ENCODE data around the gene CFAP54. TPM values are rescaled to one million over a fixed set of nuclear protein-coding genes. Genes with fewer than 3 reads are reported as not detected.

Gene CFAP54
- total and polyA plus RNA-seq, 2 donors = 0.28 to 0.39 TPM

DNA sequence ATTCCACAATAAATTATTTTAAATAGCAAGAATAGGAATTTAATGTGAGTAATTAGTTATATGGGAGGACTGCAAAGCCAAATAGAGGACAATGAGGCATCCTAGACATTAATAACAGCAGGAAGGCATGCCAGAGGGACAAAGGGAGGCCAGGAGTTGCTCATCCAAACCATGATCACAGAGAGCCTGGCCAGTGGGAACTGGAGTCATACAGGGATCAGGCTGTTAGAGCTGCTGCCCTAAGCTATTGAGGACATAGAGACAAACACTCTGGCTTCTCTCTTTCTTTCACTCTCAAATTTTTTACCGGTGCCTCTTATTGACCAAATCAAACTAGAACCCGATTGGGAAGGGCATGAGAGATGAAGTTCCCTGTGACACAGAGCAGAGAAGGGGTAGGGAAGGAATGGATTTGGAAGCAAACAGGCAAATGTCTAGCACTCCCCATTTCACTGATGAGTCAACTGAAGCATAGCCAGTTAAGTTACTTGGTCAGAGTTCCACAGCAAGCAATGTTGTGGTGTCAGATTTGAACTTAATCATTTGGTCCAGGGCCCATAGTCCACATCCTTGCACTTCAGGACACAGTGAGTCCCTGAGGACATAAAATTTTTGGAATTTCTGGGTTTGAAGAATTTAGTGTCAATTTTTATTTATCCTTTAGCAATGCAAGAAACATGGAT lies 17.9 kb upstream of the CFAP54 start:
- no peak for DNase-seq (ENCODE audit: low read depth in 6 of 9, low spot score in 9 of 9)
- Histone ChIP-seq H3K9me3 (ENCODE audit: control insufficient read depth in 2 of 2, insufficient read depth in 1 of 2, low read length in 1 of 2) (no peaks in the 10 kb centered on the region), H3K4me1 (ENCODE audit: control insufficient read depth in 2 of 2, insufficient read depth in 2 of 2, low read length in 2 of 2) (no peaks in the 10 kb centered on the region), H3K27ac (ENCODE audit: low read depth in 1 of 2, low read length in 1 of 2) (no peak overlapping the region), H3K36me3 (ENCODE audit: control insufficient read depth in 2 of 2, insufficient read depth in 2 of 2, low read length in 1 of 2) (no peaks in the 10 kb centered on the region), H3K27me3 (ENCODE audit: control insufficient read depth in 2 of 2, insufficient read depth in 1 of 2, low read length in 1 of 2) (no peaks in the 10 kb centered on the region), H3K4me3 (ENCODE audit: low read length in 2 of 2) (no peak overlapping the region)
- 97% methylated on average over 2 of the region's 2 CpGs for WGBS

DNA sequence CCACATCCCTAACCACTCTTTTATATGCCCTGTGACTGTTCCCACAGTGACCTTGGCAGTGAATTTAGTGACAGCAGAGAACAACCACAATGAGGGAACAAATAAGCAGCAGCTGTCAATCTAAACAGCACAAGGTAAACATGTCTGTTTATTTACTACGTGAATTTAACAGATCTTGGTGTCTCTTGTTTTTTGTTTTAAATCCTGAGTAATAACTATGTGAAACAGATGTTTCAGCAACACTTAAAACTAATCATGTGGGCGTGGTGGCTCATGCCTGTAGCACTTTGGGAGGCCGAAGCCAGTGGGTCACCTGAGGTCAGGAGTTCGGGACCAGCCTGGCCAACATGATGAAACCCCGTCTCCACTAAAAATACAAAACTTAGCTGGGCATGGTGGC lies 17.0 kb upstream of the CFAP54 start:
- WGBS = 93% methylated on average over 5 of the region's 5 CpGs
- Histone ChIP-seq H3K4me3 (ENCODE audit: low read length in 2 of 2) (no peak overlapping the region), H3K9me3 (ENCODE audit: control insufficient read depth in 2 of 2, insufficient read depth in 1 of 2, low read length in 1 of 2) (no peaks in the 10 kb centered on the region), H3K27ac (ENCODE audit: low read depth in 1 of 2, low read length in 1 of 2) (no peak overlapping the region), H3K36me3 (ENCODE audit: control insufficient read depth in 2 of 2, insufficient read depth in 2 of 2, low read length in 1 of 2) (no peaks in the 10 kb centered on the region), H3K4me1 (ENCODE audit: control insufficient read depth in 2 of 2, insufficient read depth in 2 of 2, low read length in 2 of 2) (no peaks in the 10 kb centered on the region), H3K27me3 (ENCODE audit: control insufficient read depth in 2 of 2, insufficient read depth in 1 of 2, low read length in 1 of 2) (no peaks in the 10 kb centered on the region)
- DNase-seq (ENCODE audit: low read depth in 6 of 9, low spot score in 9 of 9) = no peak

DNA sequence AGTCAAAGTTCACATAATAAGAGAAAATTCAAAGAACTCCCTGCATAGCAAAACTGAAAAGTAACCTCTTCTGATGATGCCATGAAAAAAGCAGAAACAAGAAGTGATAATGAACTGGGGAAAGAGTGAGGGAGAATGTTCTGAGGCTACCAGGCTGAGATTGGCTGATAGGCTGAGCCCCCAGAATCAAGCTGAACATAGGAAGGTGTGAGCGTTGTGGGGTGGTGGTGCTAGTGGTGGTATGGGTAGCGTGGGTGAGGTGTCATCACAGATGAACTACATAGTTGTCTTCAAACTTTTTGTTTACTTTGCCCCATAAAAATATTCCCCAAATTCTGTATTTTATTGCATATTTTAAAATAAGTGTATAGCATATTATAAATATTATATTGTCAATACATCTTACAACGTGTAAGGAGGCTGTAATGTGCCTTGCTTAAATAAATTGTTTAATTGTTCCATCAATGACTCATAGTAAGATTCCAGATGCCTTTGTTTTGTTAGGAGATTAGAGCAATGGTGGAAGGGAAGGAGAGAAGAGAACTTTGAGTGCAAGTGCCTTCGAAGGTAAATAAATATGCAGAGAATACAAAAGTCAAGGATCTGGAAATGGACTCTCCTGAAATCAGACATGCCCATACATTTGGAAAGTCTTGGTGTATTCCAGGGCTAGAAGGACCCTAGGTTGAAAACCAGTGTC lies 15.8 kb upstream of the CFAP54 start:
- H3K9me3 ChIP-seq (ENCODE audit: control insufficient read depth in 2 of 2, insufficient read depth in 1 of 2, low read length in 1 of 2) = no peaks in the 10 kb centered on the region
- DNase-seq (ENCODE audit: low read depth in 6 of 9, low spot score in 9 of 9) = no peak
- no peaks in the 10 kb centered on the region for H3K36me3 ChIP-seq (ENCODE audit: control insufficient read depth in 2 of 2, insufficient read depth in 2 of 2, low read length in 1 of 2)
- no peaks in the 10 kb centered on the region for H3K27me3 ChIP-seq (ENCODE audit: control insufficient read depth in 2 of 2, insufficient read depth in 1 of 2, low read length in 1 of 2)
- no peak overlapping the region for H3K27ac ChIP-seq (ENCODE audit: low read depth in 1 of 2, low read length in 1 of 2)
- no peaks in the 10 kb centered on the region for H3K4me1 ChIP-seq (ENCODE audit: control insufficient read depth in 2 of 2, insufficient read depth in 2 of 2, low read length in 2 of 2)
- H3K4me3 ChIP-seq (ENCODE audit: low read length in 2 of 2) = no peak overlapping the region
- 97% methylated on average over 4 of the region's 4 CpGs for WGBS

GRCh38 chr12:96474206-96474605 lies 15.2 kb upstream of the CFAP54 start:
- H3K27me3 ChIP-seq (ENCODE audit: control insufficient read depth in 2 of 2, insufficient read depth in 1 of 2, low read length in 1 of 2) = no peaks in the 10 kb centered on the region
- no peaks in the 10 kb centered on the region for H3K4me1 ChIP-seq (ENCODE audit: control insufficient read depth in 2 of 2, insufficient read depth in 2 of 2, low read length in 2 of 2)
- DNase-seq (ENCODE audit: low read depth in 6 of 9, low spot score in 9 of 9) = no peak
- no peak overlapping the region for H3K27ac ChIP-seq (ENCODE audit: low read depth in 1 of 2, low read length in 1 of 2)
- no peaks in the 10 kb centered on the region for H3K9me3 ChIP-seq (ENCODE audit: control insufficient read depth in 2 of 2, insufficient read depth in 1 of 2, low read length in 1 of 2)
- no peak overlapping the region for H3K4me3 ChIP-seq (ENCODE audit: low read length in 2 of 2)
- WGBS = 96% methylated on average over 4 of the region's 4 CpGs
- H3K36me3 ChIP-seq (ENCODE audit: control insufficient read depth in 2 of 2, insufficient read depth in 2 of 2, low read length in 1 of 2) = no peaks in the 10 kb centered on the region

- DNase-seq (ENCODE audit: low read depth in 6 of 9, low spot score in 9 of 9) = no peak
- Histone ChIP-seq H3K27ac (ENCODE audit: low read depth in 1 of 2, low read length in 1 of 2) (no peak overlapping the region), H3K9me3 (ENCODE audit: control insufficient read depth in 2 of 2, insufficient read depth in 1 of 2, low read length in 1 of 2) (no peaks in the 10 kb centered on the region), H3K27me3 (ENCODE audit: control insufficient read depth in 2 of 2, insufficient read depth in 1 of 2, low read length in 1 of 2) (no peaks in the 10 kb centered on the region), H3K36me3 (ENCODE audit: control insufficient read depth in 2 of 2, insufficient read depth in 2 of 2, low read length in 1 of 2) (no peaks in the 10 kb centered on the region), H3K4me3 (ENCODE audit: low read length in 2 of 2) (no peak overlapping the region), H3K4me1 (ENCODE audit: control insufficient read depth in 2 of 2, insufficient read depth in 2 of 2, low read length in 2 of 2) (no peaks in the 10 kb centered on the region)
- 78% methylated on average over 3 of the region's 3 CpGs for WGBS
Observed at GRCh38 chr12:96478011-96478410, 11.4 kb upstream of the CFAP54 start.

DNA sequence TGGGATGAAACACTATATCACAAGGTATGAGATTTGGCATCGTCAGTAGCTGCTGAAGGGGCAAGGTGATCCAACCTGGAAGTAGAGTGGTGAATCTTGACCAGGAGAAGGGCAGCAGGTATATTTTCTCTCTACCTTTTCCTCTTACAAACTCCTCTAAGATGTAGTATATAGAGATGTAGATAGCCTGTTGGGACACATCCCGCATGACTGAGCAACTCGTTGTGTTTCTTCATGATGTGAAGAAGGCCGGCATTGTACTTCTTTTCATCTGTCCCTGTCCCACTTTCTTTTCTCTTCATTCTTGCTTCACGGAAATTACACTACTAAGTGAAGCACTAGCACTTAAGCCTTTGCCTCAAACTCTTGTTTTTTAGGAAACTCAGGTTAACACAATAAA lies 7.3 kb upstream of the CFAP54 start:
- H3K4me3 ChIP-seq (ENCODE audit: low read length in 2 of 2) = no peak overlapping the region
- no peaks in the 10 kb centered on the region for H3K9me3 ChIP-seq (ENCODE audit: control insufficient read depth in 2 of 2, insufficient read depth in 1 of 2, low read length in 1 of 2)
- peaks cover 0 to 8% of the 10 kb centered on the region in 2 donors for H3K4me1 ChIP-seq (ENCODE audit: control insufficient read depth in 2 of 2, insufficient read depth in 2 of 2, low read length in 2 of 2)
- DNase-seq (ENCODE audit: low read depth in 6 of 9, low spot score in 9 of 9) = no peak
- no peaks in the 10 kb centered on the region for H3K27me3 ChIP-seq (ENCODE audit: control insufficient read depth in 2 of 2, insufficient read depth in 1 of 2, low read length in 1 of 2)
- no peaks in the 10 kb centered on the region for H3K36me3 ChIP-seq (ENCODE audit: control insufficient read depth in 2 of 2, insufficient read depth in 2 of 2, low read length in 1 of 2)
- no peak overlapping the region for H3K27ac ChIP-seq (ENCODE audit: low read depth in 1 of 2, low read length in 1 of 2)
- WGBS = 97% methylated on average over 5 of the region's 5 CpGs

- 98% methylated on average over 2 of the region's 2 CpGs for WGBS
- Histone ChIP-seq H3K4me1 (ENCODE audit: control insufficient read depth in 2 of 2, insufficient read depth in 2 of 2, low read length in 2 of 2) (peaks cover 0 to 8% of the 10 kb centered on the region in 2 donors), H3K9me3 (ENCODE audit: control insufficient read depth in 2 of 2, insufficient read depth in 1 of 2, low read length in 1 of 2) (no peaks in the 10 kb centered on the region), H3K36me3 (ENCODE audit: control insufficient read depth in 2 of 2, insufficient read depth in 2 of 2, low read length in 1 of 2) (no peaks in the 10 kb centered on the region), H3K27ac (ENCODE audit: low read depth in 1 of 2, low read length in 1 of 2) (no peak overlapping the region), H3K4me3 (ENCODE audit: low read length in 2 of 2) (no peak overlapping the region), H3K27me3 (ENCODE audit: control insufficient read depth in 2 of 2, insufficient read depth in 1 of 2, low read length in 1 of 2) (no peaks in the 10 kb centered on the region)
- DNase-seq (ENCODE audit: low read depth in 6 of 9, low spot score in 9 of 9) = no peak
Observed at GRCh38 chr12:96483116-96483515, 6.3 kb upstream of the CFAP54 start.

- H3K4me3 ChIP-seq (ENCODE audit: low read length in 2 of 2) = no peak overlapping the region
- DNase-seq (ENCODE audit: low read depth in 6 of 9, low spot score in 9 of 9) = no peak
- H3K27me3 ChIP-seq (ENCODE audit: control insufficient read depth in 2 of 2, insufficient read depth in 1 of 2, low read length in 1 of 2) = peaks cover 0 to 10% of the 10 kb centered on the region in 2 donors
- H3K9me3 ChIP-seq (ENCODE audit: control insufficient read depth in 2 of 2, insufficient read depth in 1 of 2, low read length in 1 of 2) = no peaks in the 10 kb centered on the region
- peaks cover 4 to 14% of the 10 kb centered on the region in 2 donors for H3K4me1 ChIP-seq (ENCODE audit: control insufficient read depth in 2 of 2, insufficient read depth in 2 of 2, low read length in 2 of 2)
- 98% methylated on average over 12 of the region's 12 CpGs for WGBS
- H3K27ac ChIP-seq (ENCODE audit: low read depth in 1 of 2, low read length in 1 of 2) = no peak overlapping the region
- no peaks in the 10 kb centered on the region for H3K36me3 ChIP-seq (ENCODE audit: control insufficient read depth in 2 of 2, insufficient read depth in 2 of 2, low read length in 1 of 2)
Observed at GRCh38 chr12:96486751-96487613, 2.4 kb upstream of the CFAP54 start.

DNA sequence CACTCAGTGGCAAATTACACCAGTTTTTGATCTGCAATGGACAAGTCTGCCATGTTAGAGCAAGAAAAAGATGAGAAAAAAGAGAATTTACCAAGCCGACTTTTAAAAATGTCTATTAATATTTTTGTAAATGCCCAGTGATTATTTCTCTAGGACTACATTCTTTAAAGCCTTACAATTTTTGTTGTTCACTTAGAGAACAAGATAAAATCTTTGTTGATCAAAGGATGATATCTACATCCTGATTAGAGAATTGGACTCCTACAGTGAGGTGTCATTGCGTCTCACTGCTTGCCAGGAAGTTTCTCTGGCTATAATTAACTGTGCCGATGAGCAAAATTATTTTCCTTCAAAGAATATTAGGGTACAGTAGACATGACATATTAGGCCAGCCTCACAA lies 1.7 kb upstream of the CFAP54 start:
- H3K4me1 ChIP-seq (ENCODE audit: control insufficient read depth in 2 of 2, insufficient read depth in 2 of 2, low read length in 2 of 2) = peaks cover 4 to 14% of the 10 kb centered on the region in 2 donors
- H3K9me3 ChIP-seq (ENCODE audit: control insufficient read depth in 2 of 2, insufficient read depth in 1 of 2, low read length in 1 of 2) = no peaks in the 10 kb centered on the region
- 96% methylated on average over 3 of the region's 3 CpGs for WGBS
- H3K36me3 ChIP-seq (ENCODE audit: control insufficient read depth in 2 of 2, insufficient read depth in 2 of 2, low read length in 1 of 2) = no peaks in the 10 kb centered on the region
- no peak for DNase-seq (ENCODE audit: low read depth in 6 of 9, low spot score in 9 of 9)
- peaks cover 0 to 10% of the 10 kb centered on the region in 2 donors for H3K27me3 ChIP-seq (ENCODE audit: control insufficient read depth in 2 of 2, insufficient read depth in 1 of 2, low read length in 1 of 2)
- no peak overlapping the region for H3K4me3 ChIP-seq (ENCODE audit: low read length in 2 of 2)
- H3K27ac ChIP-seq (ENCODE audit: low read depth in 1 of 2, low read length in 1 of 2) = no peak overlapping the region
